ENCODE measurements around the gene MTMR6.
"Not testable (repeated sequence)": the region's sequence is repeated elsewhere in the genome, so short reads cannot be mapped to it uniquely, and the experiment has no call there.

Gene MTMR6

DNA sequence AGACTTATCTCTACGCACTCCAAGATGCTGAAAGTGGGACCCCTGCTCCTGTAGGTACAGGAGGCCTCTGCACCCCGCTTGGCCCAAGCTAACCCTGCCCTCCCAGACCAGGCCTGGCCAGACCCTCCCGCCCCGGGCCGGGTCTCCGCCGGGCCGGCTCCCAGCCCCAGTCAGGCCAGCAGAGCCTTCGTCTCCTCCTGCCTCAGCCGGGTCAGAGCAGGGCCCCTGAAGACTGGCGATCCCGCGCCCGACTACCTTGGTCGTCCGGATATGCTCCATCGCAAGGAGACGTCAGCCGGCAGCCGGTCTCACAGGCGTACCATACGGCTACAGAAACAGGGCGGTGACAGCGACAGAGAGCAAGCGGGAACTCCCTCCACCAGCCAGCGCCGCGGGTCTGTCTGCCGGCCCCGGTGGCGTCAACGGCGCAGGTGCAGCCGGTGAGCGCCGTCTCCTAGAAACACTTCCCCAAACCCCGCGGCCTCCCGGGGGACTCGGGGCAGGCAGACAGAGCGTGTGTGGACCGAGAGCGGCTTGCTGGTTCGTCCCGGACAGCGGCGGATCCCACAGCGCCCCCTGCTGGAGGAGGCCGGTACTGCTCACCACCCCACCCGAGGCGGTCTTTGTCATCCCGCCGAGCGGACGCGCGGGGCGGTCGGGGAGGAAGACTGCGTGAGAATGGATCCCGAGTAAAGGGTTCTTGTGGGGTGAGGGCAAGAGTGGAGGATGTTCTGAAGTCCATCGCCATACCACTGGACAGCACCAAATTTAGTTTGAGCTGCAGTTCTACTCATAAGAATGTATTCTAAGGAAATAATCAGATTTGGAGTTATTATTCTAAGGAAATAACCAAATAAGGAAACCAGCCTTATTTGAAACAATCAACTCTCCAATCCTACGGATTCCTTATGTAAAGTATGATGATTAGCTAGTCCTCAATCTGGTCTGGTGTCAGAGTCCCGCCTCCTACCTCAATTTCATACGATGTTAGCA is at the start of gene MTMR6:
Gene MTMR6, minus strand, starts transcription at position 520 of the 993 bp plus-strand sequence. Its CDS starts 241 bp downstream, at position 279.
- DNase-seq (ENCODE audit: low spot score) = peak; percentile 98

GRCh38 chr13:25335856-25336255 is 48.6 kb upstream of the MTMR6 start:
- DNase-seq (ENCODE audit: low spot score) = no peak

- DNase-seq (ENCODE audit: low spot score) = no peak
These were observed 43.3 kb upstream of the MTMR6 start for GRCh38 chr13:25330541-25330940.

- no peak for DNase-seq (ENCODE audit: low spot score)
These were observed 42.4 kb upstream of the MTMR6 start for GRCh38 chr13:25329706-25330105.

DNA sequence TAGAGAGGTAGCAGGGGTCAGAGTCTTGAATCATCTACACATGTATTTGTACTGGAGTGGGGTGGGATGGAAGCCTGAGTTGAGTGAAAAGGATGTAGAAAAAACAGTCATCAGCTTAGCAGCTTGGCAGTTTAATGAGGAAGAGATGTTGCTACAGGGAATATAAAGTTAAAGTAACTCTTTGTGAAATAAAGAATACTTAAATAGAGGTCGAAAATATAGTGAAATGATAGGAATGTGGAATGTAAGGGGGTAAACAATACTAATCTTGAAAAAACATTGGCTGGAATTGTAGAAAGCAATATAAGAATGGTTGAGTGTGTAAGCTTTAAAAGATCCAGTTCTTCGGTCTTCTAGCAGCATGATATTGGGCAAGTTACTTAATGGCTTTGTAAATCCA is 36.8 kb upstream of the MTMR6 start:
- no peak for DNase-seq (ENCODE audit: low spot score)

DNA sequence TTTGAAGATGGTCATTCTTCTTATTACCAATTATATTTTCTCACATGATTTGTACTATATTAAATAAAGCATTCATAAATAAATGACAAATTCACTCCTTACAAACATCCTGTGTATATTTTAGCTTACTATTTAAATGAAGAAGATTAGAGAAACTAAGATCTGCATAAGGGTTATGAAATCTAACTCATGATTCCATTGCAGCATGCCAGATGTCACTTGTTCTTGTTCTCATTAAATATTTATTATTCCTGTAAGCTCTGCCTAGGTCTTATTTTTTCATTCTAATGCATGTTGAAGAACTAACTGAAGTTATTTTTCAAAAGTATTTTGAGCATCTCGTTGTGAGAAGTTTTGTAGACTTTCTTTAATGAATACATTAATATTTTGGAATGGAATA is 32.5 kb upstream of the MTMR6 start:
- no peak for DNase-seq (ENCODE audit: low spot score)

- not testable (repeated sequence) for DNase-seq (ENCODE audit: low spot score)
These were observed 31.7 kb upstream of the MTMR6 start for GRCh38 chr13:25318946-25319345.

- no peak for DNase-seq (ENCODE audit: low spot score)
These were observed 23.6 kb upstream of the MTMR6 start for GRCh38 chr13:25310891-25311290.

GRCh38 chr13:25306671-25307464 is 19.6 kb upstream of the MTMR6 start:
- DNase-seq (ENCODE audit: low spot score) = no peak

- DNase-seq (ENCODE audit: low spot score) = no peak
These were observed 14.8 kb upstream of the MTMR6 start for GRCh38 chr13:25302121-25302520.

- peak; percentile 95 for DNase-seq (ENCODE audit: low spot score)
These were observed 14.2 kb upstream of the MTMR6 start, which contains the start of gene NUP58 for GRCh38 chr13:25301347-25302113. TSS of gene NUP58 (plus strand) at chr13:25301625. CDS start at chr13:25301774, 149 bp downstream.

DNA sequence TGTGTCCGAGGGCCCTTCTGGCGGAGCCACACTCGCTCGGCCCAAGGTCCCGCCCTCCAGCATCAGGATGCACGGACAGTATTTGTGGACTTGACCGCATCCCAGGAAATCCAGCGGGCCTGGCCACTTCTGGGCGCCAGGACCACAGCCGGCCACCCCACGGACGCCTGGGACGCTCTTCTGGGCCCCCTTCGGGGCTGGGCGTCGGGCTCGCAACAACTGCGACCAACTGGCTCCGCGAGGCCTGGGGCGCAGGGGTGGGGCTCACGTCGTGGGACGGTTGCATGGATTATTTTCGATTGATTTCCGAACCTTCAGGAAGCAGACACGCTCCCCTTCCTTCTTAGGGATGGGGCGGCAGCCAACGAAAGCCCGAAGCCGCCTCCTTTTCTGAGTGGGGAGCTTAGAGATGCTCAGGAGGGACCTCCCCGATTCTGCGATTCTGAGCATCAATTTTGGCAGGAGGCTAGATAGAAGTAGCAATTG is 13.6 kb upstream of the MTMR6 start:
- no peak for DNase-seq (ENCODE audit: low spot score)

- DNase-seq (ENCODE audit: low spot score) = no peak
These were observed 8.4 kb upstream of the MTMR6 start for GRCh38 chr13:25295701-25296100.

DNA sequence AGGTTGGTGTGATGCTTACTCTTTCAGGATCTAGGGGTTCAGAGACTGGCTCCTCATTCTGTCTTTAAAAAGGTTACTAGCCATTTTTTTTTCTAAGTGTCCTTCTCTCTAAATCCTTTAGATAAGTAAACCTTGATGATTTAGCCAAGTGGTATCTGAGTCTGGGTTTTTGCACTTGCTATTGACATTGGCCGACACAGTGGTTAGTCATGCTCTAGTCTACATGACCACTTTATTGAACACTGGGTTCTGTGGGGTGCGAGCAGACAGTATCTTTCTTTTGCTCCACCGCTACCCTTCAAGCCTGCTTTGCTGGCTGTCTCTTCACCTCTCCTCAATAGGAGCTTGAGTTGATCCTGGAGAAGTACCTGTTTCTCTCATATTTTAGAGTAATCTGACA is 7.9 kb upstream of the MTMR6 start:
- DNase-seq (ENCODE audit: low spot score) = no peak

DNA sequence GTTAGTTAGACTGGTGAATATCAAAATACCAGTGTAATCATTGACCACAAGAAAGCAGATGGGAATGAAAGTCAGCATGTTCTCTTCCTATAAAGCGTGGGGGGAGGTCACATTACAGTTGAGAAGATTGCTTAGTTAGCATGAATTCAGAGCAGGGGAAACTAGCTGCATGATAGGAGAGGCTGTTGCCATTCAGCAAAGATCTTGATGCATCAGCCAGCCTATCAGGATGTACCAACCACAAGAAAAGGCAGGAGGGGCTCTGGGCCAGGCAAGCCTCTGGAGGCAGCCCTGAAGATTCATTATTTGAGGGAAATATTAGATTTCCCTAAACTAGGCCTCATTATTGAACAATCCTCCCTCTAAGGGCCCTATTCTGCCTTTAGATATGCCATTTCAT is 5.0 kb upstream of the MTMR6 start:
- peak; percentile 19 for DNase-seq (ENCODE audit: low spot score)

DNA sequence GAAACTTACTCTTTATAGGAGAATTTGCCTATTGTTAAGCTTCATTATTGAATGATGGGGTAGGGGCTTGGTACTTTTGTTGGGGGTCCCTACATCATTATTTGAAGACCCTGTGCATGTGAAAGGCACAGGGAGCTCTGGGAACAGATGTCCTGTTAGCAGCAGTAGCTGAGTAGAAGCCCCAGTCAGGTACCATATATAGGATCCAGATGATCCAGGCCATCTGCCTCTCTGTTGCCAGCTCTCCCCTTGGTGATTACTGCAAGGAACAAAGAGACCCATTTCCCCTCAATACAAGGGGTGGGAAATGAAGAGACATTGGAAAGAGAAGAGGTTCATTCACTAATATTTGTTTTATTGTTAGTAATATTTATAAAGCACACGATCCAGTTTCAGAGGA is 4.4 kb upstream of the MTMR6 start:
- DNase-seq (ENCODE audit: low spot score) = no peak

DNA sequence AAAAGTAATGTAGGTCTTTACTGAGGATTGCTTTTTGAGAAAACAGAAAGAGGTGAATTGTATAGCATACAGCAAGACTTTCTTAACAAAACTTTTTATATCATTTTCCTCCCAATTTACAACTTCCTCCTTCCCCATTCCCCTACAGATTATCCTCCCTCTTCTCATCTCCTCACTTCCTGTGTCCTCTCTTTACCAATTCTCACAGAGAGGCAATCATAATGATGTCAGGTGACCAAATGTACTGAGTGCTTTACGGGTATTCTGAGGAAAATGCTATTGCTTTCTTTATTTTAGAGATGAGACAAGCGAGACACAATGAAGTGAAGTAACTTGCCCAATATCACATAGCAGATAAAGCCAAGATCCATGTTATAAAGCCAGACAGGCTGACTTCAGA is 1.7 kb upstream of the MTMR6 start:
- no peak for DNase-seq (ENCODE audit: low spot score)

DNA sequence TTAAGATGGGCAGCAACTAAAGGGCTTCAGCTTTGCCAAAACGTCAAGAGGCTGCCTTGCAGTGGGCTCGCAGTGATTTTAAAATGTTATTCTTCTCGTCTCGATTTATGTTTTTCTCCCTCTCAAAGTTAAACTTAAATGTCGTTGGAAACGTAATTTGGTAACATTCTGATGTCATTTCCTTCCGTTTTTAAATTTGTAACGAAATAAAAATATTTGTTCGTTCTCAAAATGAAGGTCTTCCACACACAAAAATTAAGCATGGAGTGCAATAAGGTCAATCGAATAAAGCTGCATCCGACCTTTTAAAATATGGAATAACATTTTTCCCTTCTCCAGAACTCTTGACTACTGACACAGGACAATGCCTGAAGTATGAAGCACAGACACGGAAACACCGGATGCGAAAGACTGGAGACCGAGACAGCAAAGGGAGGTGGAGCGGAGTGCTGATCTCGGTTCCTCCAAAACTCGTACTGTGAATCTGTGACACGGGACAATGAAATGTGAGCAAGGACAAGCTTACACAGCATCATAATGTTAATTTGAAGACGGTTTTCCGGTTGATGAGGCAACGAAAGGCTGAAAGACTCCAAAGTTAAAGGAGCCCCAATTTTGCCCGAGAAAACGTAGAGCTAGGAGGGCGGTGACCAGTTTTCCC is 850 bp downstream of the MTMR6 start:
- DNase-seq (ENCODE audit: low spot score) = peak; percentile 74

DNA sequence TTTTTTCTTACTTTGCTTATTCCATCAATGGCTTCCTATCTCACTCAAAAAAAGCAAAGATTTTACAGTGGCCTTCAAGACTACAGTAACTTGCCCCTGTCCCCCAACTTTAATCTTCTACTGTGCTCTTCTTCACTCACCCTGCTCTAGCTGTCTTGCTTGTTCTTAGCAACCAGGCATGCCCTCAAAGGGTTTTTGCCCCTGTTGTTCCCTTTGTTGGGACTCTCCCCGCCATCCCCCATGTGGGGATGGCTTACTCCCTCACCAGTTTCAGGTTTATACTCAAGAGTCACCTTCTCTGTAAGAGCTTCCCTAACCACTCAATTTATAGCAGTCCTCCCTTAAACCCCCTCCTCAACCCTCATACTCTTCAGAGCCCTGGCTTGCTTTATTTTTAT is 5.4 kb downstream of the MTMR6 start:
- no peak for DNase-seq (ENCODE audit: low spot score)

DNA sequence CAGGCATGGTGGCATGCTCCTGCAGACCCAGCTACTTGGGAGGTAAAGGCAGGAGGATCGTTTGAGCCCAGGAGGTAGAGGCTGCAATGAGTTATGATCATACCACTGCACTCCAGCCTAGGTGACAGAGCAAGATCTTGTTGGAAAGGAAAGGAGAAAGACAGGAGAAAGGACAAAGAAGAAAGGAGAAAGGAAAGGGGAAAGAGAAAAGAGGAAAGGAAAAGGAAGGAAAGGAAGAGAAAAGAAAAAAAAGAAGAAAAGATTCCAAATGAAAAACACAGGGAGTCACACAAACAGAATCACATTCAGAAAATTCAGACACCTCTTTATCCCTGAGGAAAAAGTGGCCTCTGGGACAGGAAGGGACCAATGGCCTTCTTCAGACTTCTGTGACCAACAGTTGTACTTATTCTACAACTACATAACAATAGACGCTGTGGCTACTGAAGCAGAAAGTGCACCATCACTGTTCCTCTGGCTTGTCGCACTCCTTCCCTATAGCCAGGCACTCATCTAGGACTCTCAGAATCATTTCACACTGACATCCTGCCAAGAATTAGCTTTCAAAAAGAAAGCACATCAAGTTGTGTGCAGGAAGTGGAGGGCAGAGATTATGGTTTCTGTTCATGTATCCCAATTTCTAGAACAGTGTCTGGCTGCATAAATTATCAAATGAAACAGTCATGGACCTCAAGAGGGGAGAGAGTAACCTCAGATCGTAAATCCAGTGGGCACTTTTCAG is 5.9 kb downstream of the MTMR6 start:
- no peak for DNase-seq (ENCODE audit: low spot score)

DNA sequence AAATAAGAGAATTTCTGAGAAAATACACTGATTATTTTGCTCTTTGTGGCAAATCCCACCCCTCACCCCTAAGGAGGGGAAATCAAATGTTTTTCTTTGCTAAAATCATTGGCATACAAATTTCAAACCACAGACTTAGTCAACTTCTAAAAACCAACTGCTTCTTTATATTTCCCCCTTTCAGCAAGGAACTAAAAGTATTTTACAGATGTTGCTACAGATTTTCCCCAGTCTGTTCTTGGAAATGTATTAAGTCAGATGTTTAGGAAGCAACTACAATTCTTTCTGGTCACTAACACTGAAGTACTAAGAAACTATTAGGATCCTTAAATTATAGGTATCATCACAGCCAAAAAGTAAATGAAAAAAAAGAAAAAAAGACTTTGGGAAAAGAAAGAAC is 6.9 kb downstream of the MTMR6 start:
- no peak for DNase-seq (ENCODE audit: low spot score)

Data from NAMALWA (cell line).